ENCODE results near the gene VWA1.
A peak's percentile ranks its signal among the peaks of the same experiment; 100 is the strongest.

The VWA1 gene

GRCh38 chr1:1435106-1435903 lies at the start of gene VWA1:
TSS of gene VWA1 (plus strand) at chr1:1435690. CDS start at chr1:1435749, 59 bp downstream.
- peak; percentile 50 to 52 for DNase-seq (ENCODE audit: extremely low read depth in 1 of 2, low read depth in 1 of 2)

GRCh38 chr1:1385931-1386330 lies 49.6 kb upstream of the VWA1 start:
- DNase-seq (ENCODE audit: extremely low read depth in 1 of 2, low read depth in 1 of 2): no peak

GRCh38 chr1:1387098-1388077 lies 48.1 kb upstream of the VWA1 start:
- DNase-seq (ENCODE audit: extremely low read depth in 1 of 2, low read depth in 1 of 2): no peak

GRCh38 chr1:1388078-1388472 lies 47.4 kb upstream of the VWA1 start:
- no peak for DNase-seq (ENCODE audit: extremely low read depth in 1 of 2, low read depth in 1 of 2)

GRCh38 chr1:1390675-1391074 lies 44.8 kb upstream of the VWA1 start:
- no peak for DNase-seq (ENCODE audit: extremely low read depth in 1 of 2, low read depth in 1 of 2)

- no peak for DNase-seq (ENCODE audit: extremely low read depth in 1 of 2, low read depth in 1 of 2)
Observed at GRCh38 chr1:1391225-1391624, 44.3 kb upstream of the VWA1 start.

- no peak for DNase-seq (ENCODE audit: extremely low read depth in 1 of 2, low read depth in 1 of 2)
Observed at GRCh38 chr1:1393014-1393413, 42.5 kb upstream of the VWA1 start.

GRCh38 chr1:1393428-1393827 lies 42.1 kb upstream of the VWA1 start:
- no peak for DNase-seq (ENCODE audit: extremely low read depth in 1 of 2, low read depth in 1 of 2)

GRCh38 chr1:1394116-1394515 lies 41.4 kb upstream of the VWA1 start:
- no peak for DNase-seq (ENCODE audit: extremely low read depth in 1 of 2, low read depth in 1 of 2)

GRCh38 chr1:1395166-1395565 lies 40.3 kb upstream of the VWA1 start:
- DNase-seq (ENCODE audit: extremely low read depth in 1 of 2, low read depth in 1 of 2): no peak

- DNase-seq (ENCODE audit: extremely low read depth in 1 of 2, low read depth in 1 of 2): no peak
Observed at GRCh38 chr1:1397839-1398523, 37.5 kb upstream of the VWA1 start.

- no peak for DNase-seq (ENCODE audit: extremely low read depth in 1 of 2, low read depth in 1 of 2)
Observed at GRCh38 chr1:1398677-1399186, 36.8 kb upstream of the VWA1 start.

- peak; percentile 98 to 100 for DNase-seq (ENCODE audit: extremely low read depth in 1 of 2, low read depth in 1 of 2)
Observed at GRCh38 chr1:1399187-1399871, 36.2 kb upstream of the VWA1 start, which contains the start of gene CCNL2. TSS of gene CCNL2 (minus strand) at chr1:1399335. CDS start at chr1:1399306, 29 bp downstream.

- DNase-seq (ENCODE audit: extremely low read depth in 1 of 2, low read depth in 1 of 2): no peak
Observed at GRCh38 chr1:1399872-1400575, 35.5 kb upstream of the VWA1 start.

- no peak for DNase-seq (ENCODE audit: extremely low read depth in 1 of 2, low read depth in 1 of 2)
Observed at GRCh38 chr1:1400576-1401456, 34.7 kb upstream of the VWA1 start.

- DNase-seq (ENCODE audit: extremely low read depth in 1 of 2, low read depth in 1 of 2): no peak
Observed at GRCh38 chr1:1401457-1402010, 34.0 kb upstream of the VWA1 start.

- no peak for DNase-seq (ENCODE audit: extremely low read depth in 1 of 2, low read depth in 1 of 2)
Observed at GRCh38 chr1:1402072-1402900, 33.2 kb upstream of the VWA1 start.

Data from stimulated activated CD8-positive, alpha-beta memory T cell treated with anti-CD3 and anti-CD28 coated beads, Interleukin-7, amount 100 ng/mL, for 48 hours (primary cell).